ENCODE data around the gene STAG2.

DNA sequence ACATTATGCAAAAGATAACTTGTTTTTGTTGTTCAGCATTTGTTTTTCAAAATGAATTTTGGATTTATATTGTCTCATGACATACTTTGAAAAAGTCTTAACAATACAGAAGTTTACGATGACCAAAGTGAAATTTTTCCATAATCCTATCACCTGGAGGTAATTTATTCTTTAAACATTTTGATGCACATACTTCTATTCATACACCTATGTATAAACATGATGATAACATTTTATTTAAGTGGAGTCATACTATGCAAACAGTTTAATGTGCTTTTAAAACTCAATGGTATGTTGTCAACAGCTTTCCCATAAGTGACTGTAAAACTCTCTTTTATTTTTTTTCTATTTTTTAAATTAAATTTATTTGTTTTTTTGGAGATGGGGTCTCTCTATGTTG, 65.0 kb downstream of the STAG2 start:
- no peak for TF ChIP-seq POLR2A (IDR thresholded peaks at IDR 0.05; ENCODE audit: low read depth, low read length)
- no peak for TF ChIP-seq POLR2AphosphoS5 (IDR thresholded peaks at IDR 0.05; ENCODE audit: low read depth, low read length)
